ENCODE results near the gene HOXB9. TPM values are rescaled to one million over a fixed set of nuclear protein-coding genes. Genes with fewer than 3 reads are reported as not detected.

The HOXB9 gene
- total RNA-seq, 6 donors from 2014 or later = 0.20 to 0.30 (median 0.29) TPM; not detected in 3

DNA sequence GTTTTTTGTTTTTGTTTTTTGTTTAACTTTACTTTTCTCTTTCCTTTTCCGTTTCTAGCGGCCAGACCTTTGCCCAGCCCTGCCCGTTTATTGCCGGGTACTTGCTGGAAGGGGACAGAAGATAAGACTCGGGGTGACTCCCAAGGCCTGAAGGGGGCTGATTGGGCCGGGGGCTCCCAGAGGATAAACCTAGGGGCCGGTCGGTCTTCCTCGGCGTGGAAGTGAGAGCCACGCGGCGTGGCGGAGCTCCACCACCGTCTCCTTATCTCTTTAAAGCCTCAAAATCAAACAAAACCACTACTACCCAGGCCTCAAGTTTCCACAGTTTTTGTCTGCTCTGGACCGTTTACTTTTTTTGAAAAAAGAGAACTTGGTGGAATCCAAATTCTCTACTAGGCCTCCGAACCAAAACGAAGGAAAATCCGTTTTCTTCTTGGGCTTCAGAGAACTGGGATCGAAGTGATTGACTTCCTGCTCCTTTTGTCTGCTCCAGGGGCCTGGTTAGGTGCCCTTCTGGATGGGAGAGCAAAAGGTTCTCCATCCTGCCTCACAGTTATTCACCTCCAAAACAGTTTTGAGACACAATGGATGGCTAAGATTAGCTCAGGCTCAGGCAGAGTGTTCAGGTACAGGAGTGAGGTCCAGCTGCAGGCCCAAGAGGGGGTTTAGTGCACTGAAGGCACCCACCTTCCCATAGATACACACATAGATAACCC, 8.5 kb upstream of the HOXB9 start:
- Histone ChIP-seq H3K4me3 (no peak overlapping the region), H3K27me3 (peaks cover 0 to 82% (median 49%) of the 10 kb centered on the region in 4 donors), H3K4me1 (peaks cover 3 to 10% (median 5%) of the 10 kb centered on the region in 4 donors), H3K36me3 (no peaks in the 10 kb centered on the region), H3K27ac (no peak overlapping the region), H3K9me3 (no peaks in the 10 kb centered on the region)
- no peak for ATAC-seq (ENCODE audit: low FRiP score in 2 of 2)
- TF ChIP-seq POLR2A (IDR thresholded peaks at IDR 0.05) (no peak), CTCF (IDR thresholded peaks at IDR 0.05) (no peak), POLR2AphosphoS5 (IDR thresholded peaks at IDR 0.05) (no peak), EP300 (IDR thresholded peaks at IDR 0.05) (no peak)
- no peak for DNase-seq
- WGBS, 2 donors = 29 to 31% methylated on average over 20 of the region's 20 CpGs

DNA sequence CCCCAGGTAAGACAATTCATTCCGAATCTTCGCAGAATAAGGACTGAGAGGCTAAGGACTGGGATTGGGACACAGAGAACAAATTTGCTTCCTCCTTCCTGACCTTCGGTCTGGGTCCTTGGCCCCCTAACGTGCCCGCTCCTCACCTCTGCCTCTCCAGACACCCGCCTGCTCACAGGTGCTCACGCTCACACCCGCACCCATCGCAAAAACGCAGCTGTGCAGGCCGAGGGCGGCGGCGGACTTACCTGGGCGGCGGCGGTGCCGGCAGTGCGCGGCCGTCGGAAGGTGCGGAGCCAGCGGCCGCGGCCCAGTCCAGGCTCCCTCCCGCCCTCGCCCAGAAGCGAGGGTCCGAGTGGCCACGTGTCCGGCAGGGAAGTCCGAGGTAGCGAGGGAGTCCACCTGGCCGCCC, 7.1 kb upstream of the HOXB9 start:
- TF ChIP-seq POLR2A (IDR thresholded peaks at IDR 0.05) = no peak
- no peak for TF ChIP-seq CTCF (IDR thresholded peaks at IDR 0.05)
- TF ChIP-seq POLR2AphosphoS5 (IDR thresholded peaks at IDR 0.05) = no peak
- TF ChIP-seq EP300 (IDR thresholded peaks at IDR 0.05) = no peak

GRCh38 chr17:48632579-48633265, 6.6 kb upstream of the HOXB9 start:
- H3K9me3 ChIP-seq = no peaks in the 10 kb centered on the region
- H3K27me3 ChIP-seq = peaks cover 0 to 88% (median 61%) of the 10 kb centered on the region in 4 donors
- peaks cover 3 to 10% (median 5%) of the 10 kb centered on the region in 4 donors for H3K4me1 ChIP-seq
- no peaks in the 10 kb centered on the region for H3K36me3 ChIP-seq
- ATAC-seq (ENCODE audit: low FRiP score in 2 of 2) (no peak), DNase-seq (no peak)
- WGBS, 2 donors = 42 to 49% methylated on average over 7 of the region's 7 CpGs
- no peak overlapping the region for H3K27ac ChIP-seq
- no peak for TF ChIP-seq POLR2AphosphoS5 (IDR thresholded peaks at IDR 0.05)
- H3K4me3 ChIP-seq = no peak overlapping the region

More for the DNA sequence above, 7.1 kb upstream of the HOXB9 start:
- Histone ChIP-seq H3K27me3 (peaks cover 0 to 84% (median 58%) of the 10 kb centered on the region in 4 donors), H3K36me3 (no peaks in the 10 kb centered on the region), H3K4me3 (no peak overlapping the region), H3K27ac (no peak overlapping the region), H3K9me3 (no peaks in the 10 kb centered on the region), H3K4me1 (peaks cover 3 to 10% (median 5%) of the 10 kb centered on the region in 4 donors)
- 38 to 46% methylated on average over 24 to 34 of the region's 35 CpGs for WGBS, 2 donors
- DNase-seq (peak in 1 of 2 donors; percentile 76), ATAC-seq (ENCODE audit: low FRiP score in 2 of 2) (no peak)

DNA sequence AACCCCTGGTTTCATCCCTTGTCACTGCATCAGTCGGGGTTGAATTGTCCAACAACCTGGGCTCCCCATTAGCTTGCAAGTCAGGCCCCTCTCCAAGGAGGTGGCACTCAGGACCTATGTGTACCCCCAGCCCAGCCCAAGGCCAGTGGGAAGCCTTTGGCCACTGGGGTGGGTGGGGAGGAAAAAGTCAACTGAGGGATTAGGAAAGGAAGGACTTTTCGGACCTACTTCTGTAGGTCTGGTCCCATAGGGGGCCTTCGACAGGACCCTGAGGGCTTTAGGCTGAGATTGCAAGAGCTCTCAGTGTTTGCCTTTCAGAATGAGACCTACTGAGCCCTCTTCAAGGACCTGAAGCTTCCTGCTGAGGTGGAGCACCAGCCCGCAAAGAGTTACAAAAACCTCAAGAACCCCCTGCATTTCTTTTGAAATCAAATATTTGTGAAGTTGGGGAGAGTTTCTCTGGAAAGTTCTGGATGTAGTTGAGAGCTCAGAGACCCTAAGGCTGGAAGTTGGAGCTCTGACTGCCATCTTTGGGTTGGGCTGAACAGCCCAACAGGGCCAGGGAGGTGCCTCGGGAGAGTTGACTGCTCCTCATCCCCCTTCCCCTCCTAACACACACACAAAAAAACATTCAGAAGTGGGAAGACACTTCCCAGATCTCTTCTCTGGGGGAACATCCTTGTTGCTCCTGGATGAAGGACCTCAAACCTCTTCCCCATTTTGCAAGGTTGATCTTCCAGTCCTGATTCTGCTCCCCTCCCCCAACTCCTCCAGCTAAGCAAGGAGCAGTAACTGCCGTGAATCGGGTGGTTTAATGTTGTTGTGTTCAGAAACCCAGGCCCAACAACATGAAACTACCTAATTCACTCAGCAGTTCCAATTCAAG, 5.8 kb upstream of the HOXB9 start:
- Histone ChIP-seq H3K27ac (no peak overlapping the region), H3K9me3 (no peaks in the 10 kb centered on the region), H3K36me3 (no peaks in the 10 kb centered on the region), H3K27me3 (peaks cover 0 to 88% (median 64%) of the 10 kb centered on the region in 4 donors), H3K4me1 (peaks cover 3 to 13% (median 6%) of the 10 kb centered on the region in 4 donors), H3K4me3 (no peak overlapping the region)
- no peak for DNase-seq
- TF ChIP-seq EP300 (IDR thresholded peaks at IDR 0.05) (no peak), POLR2A (IDR thresholded peaks at IDR 0.05) (no peak), CTCF (IDR thresholded peaks at IDR 0.05) (no peak)
- ATAC-seq (ENCODE audit: low FRiP score in 2 of 2) = peak in 1 of 2 donors; percentile 5
- 27 to 32% methylated on average over 6 to 7 of the region's 7 CpGs for WGBS, 2 donors
